Vagina (tissue), 2 donors: ENCODE measurements around the gene TVP23C. TPM values are rescaled to one million over a fixed set of nuclear protein-coding genes. Genes with fewer than 3 reads are reported as not detected.
A peak's percentile ranks its signal among the peaks of the same experiment; 100 is the strongest.
"Not testable (repeated sequence)": the region's sequence is repeated elsewhere in the genome, so short reads cannot be mapped to it uniquely, and the experiment has no call there.

Experiments
- DNase-seq, 2 donors: peaks; one replicate each; pipeline ENCODE4 v3.0.0-alpha.2; 2017; ENCODE audit errors: extremely low spot score in 2 of 2
- H3K27ac ChIP-seq: fragments of 200-600 bp; sonication (generic); one replicate; pipeline ENCODE4 v1.5.1; 2019
- H3K27me3 ChIP-seq: fragments of 200-600 bp; sonication (generic); one replicate; pipeline ENCODE4 v1.5.1; 2019
- H3K36me3 ChIP-seq, 2 donors: fragments of 200-600 bp; sonication (generic); one replicate each; pipeline ENCODE4 v1.5.1; 2017 to 2019
- H3K4me1 ChIP-seq: fragments of 200-600 bp; sonication (generic); one replicate; pipeline ENCODE4 v1.5.1; 2019
- H3K4me3 ChIP-seq, 2 donors: fragments of 200-600 bp; sonication (generic); 1 replicate in 1 of 2; 2 replicates in 1 of 2; pipeline ENCODE4 v1.5.1; 2016 to 2019
- H3K9me3 ChIP-seq: fragments of 200-600 bp; sonication (generic); one replicate; pipeline ENCODE4 v1.5.1; 2019
- CTCF ChIP-seq, 3 experiments: fragments of 450-650 bp in 2 of 3; fragments of 200-600 bp in 1 of 3; sonication (generic) in 1 of 3; IDR thresholded peaks; one replicate each; pipeline ENCODE4 v1.5.1; 2017 to 2019; ENCODE audit warnings: antibody characterized with exemption in 3 of 3, mild to moderate bottlenecking in 2 of 3, moderate library complexity in 2 of 3
- POLR2A ChIP-seq, 2 donors: fragments of 450-650 bp; IDR thresholded peaks; one replicate each; pipeline ENCODE4 v1.6.1; 2017; ENCODE audit warnings: antibody characterized with exemption in 2 of 2, mild to moderate bottlenecking in 2 of 2, moderate library complexity in 2 of 2
- POLR2AphosphoS5 ChIP-seq, 2 donors: sonication (generic); formaldehyde crosslinking; IDR thresholded peaks; one replicate each; pipeline ENCODE4 v1.9.0; 2017; ENCODE audit warnings: antibody characterized with exemption in 2 of 2, mild to moderate bottlenecking in 2 of 2, low read depth in 1 of 2; ENCODE audit not compliant: insufficient read depth in 1 of 2
- intact Hi-C: fragments of 100-400 bp; cut with DNase I; formaldehyde crosslinking; loops from one replicate; pipeline ENCODE4 v1.15.1; 2023
- total RNA-seq: library from RNA; depleted of rRNA; stranded (reverse); fragments of >200 nt; gene quantifications from one replicate; pipeline ENCODE4 v1.2.3, GENCODE V29; 2016

Gene TVP23C
- total RNA-seq, 1 donor from 2014 or later = 30.2 TPM

- Histone ChIP-seq H3K4me3 (no peak overlapping the region), H3K36me3 (no peaks in the 10 kb centered on the region), H3K9me3 (no peaks in the 10 kb centered on the region), H3K27ac (no peak overlapping the region), H3K4me1 (peaks cover 26% of the 10 kb centered on the region), H3K27me3 (no peaks in the 10 kb centered on the region)
- TF ChIP-seq POLR2A (IDR thresholded peaks at IDR 0.05) = no peak
- no peak for TF ChIP-seq CTCF (IDR thresholded peaks at IDR 0.05)
- TF ChIP-seq POLR2AphosphoS5 (IDR thresholded peaks at IDR 0.05; ENCODE audit: insufficient read depth in 1 of 2, low read depth in 1 of 2) = no peak
- DNase-seq = no peak
- intact Hi-C loops = loop anchor here (10.0 kb wide), 1 partner anchor 103 kb away; no protein-coding TSS in a partner anchor
These were observed 55.4 kb downstream of the TVP23C start for GRCh38 chr17:15507896-15508295.

GRCh38 chr17:15507001-15507400 lies 56.3 kb downstream of the TVP23C start:
- TF ChIP-seq CTCF (IDR thresholded peaks at IDR 0.05) = no peak
- no peak for TF ChIP-seq POLR2A (IDR thresholded peaks at IDR 0.05)
- TF ChIP-seq POLR2AphosphoS5 (IDR thresholded peaks at IDR 0.05; ENCODE audit: insufficient read depth in 1 of 2, low read depth in 1 of 2) = no peak
- H3K9me3 ChIP-seq = no peaks in the 10 kb centered on the region
- peaks cover 24% of the 10 kb centered on the region for H3K4me1 ChIP-seq
- no peaks in the 10 kb centered on the region for H3K36me3 ChIP-seq
- intact Hi-C loops = loop anchor here (10.0 kb wide), 1 partner anchor 102 kb away; no protein-coding TSS in a partner anchor
- H3K27me3 ChIP-seq = no peaks in the 10 kb centered on the region
- DNase-seq = no peak
- no peak overlapping the region for H3K4me3 ChIP-seq
- no peak overlapping the region for H3K27ac ChIP-seq

- H3K27me3 ChIP-seq, H3K9me3 ChIP-seq, H3K27ac ChIP-seq, H3K4me3 ChIP-seq, H3K36me3 ChIP-seq, DNase-seq: not testable (repeated sequence)
- intact Hi-C loops = loop anchor here (10.0 kb wide), 1 partner anchor 101 kb away; no protein-coding TSS in a partner anchor
- peaks cover 28% of the 10 kb centered on the region for H3K4me1 ChIP-seq
These were observed 57.6 kb downstream of the TVP23C start for GRCh38 chr17:15505708-15506107.

- H3K9me3 ChIP-seq = no peaks in the 10 kb centered on the region
- no peaks in the 10 kb centered on the region for H3K36me3 ChIP-seq
- H3K27ac ChIP-seq = no peak overlapping the region
- TF ChIP-seq CTCF (IDR thresholded peaks at IDR 0.05) = no peak
- no peak for TF ChIP-seq POLR2A (IDR thresholded peaks at IDR 0.05)
- no peak for TF ChIP-seq POLR2AphosphoS5 (IDR thresholded peaks at IDR 0.05; ENCODE audit: insufficient read depth in 1 of 2, low read depth in 1 of 2)
- H3K27me3 ChIP-seq = no peaks in the 10 kb centered on the region
- no peak for DNase-seq
- intact Hi-C loops = loop anchor here (5.0 to 10.0 kb wide), 2 partner anchors 46 to 99 kb away; no protein-coding TSS in a partner anchor
- peaks cover 16% of the 10 kb centered on the region for H3K4me1 ChIP-seq
- no peak overlapping the region for H3K4me3 ChIP-seq
These were observed 59.6 kb downstream of the TVP23C start for GRCh38 chr17:15503731-15504130.

GRCh38 chr17:15502369-15503112 lies 60.7 kb downstream of the TVP23C start:
- intact Hi-C loops = loop anchor here (1.0 to 10.0 kb wide), 3 partner anchors 45 to 241 kb away; no protein-coding TSS in a partner anchor
- TF ChIP-seq CTCF (IDR thresholded peaks at IDR 0.05) (peak; percentile 60 to 89 (median 76)), POLR2AphosphoS5 (IDR thresholded peaks at IDR 0.05; ENCODE audit: insufficient read depth in 1 of 2, low read depth in 1 of 2) (peak; percentile 57 to 76), POLR2A (IDR thresholded peaks at IDR 0.05) (no peak)
- no peaks in the 10 kb centered on the region for H3K27me3 ChIP-seq
- peak in 1 of 2 donors; percentile 94 for DNase-seq
- peak overlapping the region; percentile 30 to 34 for H3K4me3 ChIP-seq
- H3K36me3 ChIP-seq = no peaks in the 10 kb centered on the region
- no peaks in the 10 kb centered on the region for H3K9me3 ChIP-seq
- peak overlapping the region; percentile 88 for H3K27ac ChIP-seq
- H3K4me1 ChIP-seq = peaks cover 16% of the 10 kb centered on the region
